IPS DF 19.7 (cell line): ENCODE results near the gene KCNAB3.

Source experiments
- DNase-seq: peaks from one replicate; pipeline ENCODE4 v3.0.0-alpha.2; 2013; ENCODE audit warnings: low read depth, low spot score

The KCNAB3 gene

DNA sequence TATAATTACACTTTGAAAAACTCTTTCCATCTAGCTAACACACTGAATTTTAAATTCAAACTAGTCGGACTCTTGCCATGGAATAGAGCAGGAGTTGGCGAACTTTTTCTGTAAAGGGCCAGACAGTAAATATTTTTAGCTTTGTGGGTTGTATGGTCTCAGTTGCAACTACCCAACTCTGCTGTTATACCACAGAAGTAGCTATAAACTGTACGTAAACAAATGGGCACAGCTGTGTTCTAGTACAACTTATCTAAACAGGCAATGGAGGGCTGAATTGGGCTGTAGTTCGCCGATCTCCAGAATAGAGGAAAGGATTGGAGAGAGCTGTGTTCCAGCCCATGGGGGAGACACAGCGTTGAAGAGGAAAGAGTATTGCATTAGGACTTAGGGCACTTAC is 11.1 kb upstream of the KCNAB3 start:
- no peak for DNase-seq

DNA sequence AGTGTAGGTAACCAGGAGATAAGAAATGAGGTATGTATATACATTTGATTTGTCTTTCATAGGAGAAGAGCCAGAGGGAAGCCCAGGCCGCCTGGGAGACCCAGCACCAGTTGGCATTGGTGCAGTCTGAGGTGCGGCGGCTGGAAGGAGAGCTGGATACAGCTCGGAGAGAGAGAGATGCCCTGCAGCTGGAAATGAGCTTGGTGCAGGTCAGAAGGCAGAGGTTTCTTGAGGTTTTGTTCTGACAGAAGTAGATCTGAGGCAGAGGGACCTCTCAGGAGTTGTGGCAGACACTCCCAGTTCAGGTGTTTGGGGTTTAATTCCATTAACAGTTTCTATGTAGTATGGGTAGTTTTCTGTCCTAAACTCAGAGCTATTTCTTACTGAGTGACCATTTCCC is 10.4 kb upstream of the KCNAB3 start:
- DNase-seq = no peak

DNA sequence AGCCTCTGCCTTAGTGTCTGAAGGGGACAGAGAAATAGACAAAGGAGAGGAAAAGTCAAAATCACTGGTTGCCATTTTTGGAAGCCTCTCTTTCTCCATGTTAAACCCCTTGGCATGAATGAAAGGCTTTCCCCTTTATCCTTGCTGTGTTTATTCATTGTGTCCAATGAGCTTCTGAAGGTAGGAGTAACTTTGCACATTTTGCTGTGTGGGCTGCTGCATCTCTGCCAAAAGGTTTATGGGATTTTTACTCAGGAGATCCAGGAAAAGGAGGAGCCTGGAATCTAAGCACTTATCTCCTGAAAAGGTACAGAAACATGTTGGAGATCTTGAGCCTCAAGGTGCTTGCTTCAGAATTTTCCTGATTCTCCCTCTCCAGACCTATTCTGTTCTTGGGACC is 6.2 kb upstream of the KCNAB3 start:
- DNase-seq = no peak

DNA sequence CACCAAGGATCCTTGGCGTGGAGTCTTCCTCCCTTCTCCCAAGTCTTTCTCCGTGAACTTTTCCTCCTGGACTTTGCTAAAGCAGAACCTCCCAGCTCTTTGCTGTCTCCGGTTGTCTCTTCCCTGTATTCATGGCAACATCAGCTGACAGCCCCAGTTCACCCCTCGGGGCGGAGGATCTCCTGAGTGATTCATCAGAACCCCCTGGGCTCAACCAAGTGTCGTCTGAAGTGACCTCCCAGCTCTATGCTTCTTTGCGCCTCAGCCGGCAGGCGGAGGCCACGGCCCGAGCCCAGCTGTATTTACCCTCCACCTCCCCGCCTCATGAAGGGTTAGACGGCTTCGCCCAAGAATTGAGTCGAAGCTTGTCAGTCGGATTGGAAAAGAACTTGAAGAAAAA is 3.3 kb upstream of the KCNAB3 start:
- no peak for DNase-seq

DNA sequence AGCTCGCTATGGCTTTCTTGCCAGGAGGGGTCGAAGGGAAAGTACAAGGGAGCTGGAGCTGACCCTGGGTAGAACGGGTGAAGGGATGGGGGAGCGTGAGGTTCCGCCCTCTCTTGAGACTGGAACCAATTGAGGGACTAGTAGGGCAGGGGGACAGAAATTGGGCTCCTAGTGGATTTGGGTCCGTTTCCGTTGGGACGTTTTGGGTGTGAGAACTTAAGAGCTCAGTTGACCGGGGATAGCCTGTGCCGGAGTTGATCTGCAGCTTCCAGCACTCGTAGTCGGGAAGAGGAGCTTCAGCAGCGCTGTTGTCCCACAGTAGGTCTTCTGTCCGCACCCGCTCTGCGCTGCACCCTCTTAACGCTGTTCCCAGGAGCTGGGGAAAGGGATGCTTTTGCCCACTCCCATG is 2.8 kb upstream of the KCNAB3 start:
- no peak for DNase-seq

DNA sequence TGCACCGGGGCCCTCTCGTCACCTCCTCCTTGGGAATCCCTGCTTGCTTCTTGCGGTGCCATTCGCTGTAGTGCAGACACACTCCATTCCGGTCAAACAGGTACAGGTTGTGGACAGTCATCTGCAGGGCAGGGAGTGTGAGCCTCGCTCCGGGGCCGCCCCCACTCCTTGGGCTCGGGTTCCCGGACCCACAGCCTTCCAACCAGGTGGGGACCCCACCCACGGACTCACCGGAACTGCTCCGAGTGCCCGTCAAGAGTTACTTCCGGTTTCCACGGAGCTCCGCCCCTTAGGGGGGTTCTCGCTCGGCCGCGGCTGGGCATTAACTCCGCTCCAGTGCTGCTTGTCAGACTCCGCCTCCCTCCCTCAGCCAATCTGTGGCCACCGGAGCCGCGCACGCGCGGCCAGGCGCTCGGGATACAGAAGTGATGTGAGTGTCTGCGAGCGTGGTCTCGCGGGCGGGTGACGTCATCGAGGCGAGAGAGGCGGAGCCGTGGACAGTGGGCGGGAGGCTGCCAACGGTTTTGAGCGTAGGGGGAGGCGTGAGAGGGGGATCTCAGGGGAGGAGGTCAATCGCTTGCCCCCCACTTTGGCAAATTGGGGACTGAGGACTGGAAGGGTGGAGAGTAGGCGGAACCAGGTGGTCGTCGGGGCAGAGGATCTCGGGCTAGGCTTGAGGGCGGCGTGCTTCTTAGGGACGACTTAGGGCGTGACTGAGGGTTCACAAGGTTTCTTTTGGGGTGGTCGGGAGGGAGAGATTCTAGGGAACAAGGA is 2.2 kb upstream of the KCNAB3 start, which contains the start of the genes CNTROB and TRAPPC1:
Gene CNTROB (plus strand): TSS at position 498 of the 774 bp plus-strand sequence. CDS start 874 bp downstream, outside the sequence.
Gene TRAPPC1 (minus strand): TSS at position 238 of the 774 bp plus-strand sequence. CDS start 117 bp downstream, at position 121.
- peak; percentile 90 for DNase-seq

DNA sequence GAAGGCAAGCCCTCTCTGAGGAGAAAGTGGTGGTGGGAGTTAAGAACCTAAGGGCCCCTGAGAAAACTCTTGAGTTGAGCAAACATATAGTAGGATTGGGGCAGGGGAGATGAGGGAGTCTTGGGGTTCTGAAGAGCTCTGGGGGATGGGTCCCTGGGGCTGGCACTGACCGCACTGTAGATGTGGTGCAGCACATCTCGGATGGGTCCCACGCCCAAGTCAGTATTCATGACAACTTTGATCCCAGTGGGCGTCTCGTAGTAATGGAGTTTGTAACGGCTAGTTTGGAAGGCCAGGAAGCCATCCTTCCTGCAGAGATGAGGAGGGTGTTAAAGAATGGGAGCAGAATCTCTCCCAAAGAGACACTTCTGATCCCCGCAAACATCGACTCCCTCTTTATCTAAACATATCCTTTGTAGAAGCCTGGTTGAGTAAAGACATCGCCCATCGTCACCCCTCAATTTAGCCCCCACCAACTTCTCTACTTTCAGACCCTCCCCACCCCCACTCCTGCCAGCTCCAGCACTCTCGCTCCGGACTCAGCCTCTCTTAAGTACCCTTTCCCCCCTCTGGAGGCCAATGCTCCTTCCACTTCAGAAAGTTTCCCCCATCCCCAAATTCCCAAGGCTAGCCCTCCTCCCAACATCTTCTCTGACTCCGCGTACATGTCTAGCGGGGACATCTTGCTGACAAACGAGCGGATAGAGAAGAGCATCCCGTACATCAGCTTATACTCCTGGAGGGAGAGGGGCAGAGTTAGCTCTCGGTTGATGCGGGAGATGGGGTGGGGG is 1.4 kb upstream of the KCNAB3 start:
- DNase-seq = no peak

DNA sequence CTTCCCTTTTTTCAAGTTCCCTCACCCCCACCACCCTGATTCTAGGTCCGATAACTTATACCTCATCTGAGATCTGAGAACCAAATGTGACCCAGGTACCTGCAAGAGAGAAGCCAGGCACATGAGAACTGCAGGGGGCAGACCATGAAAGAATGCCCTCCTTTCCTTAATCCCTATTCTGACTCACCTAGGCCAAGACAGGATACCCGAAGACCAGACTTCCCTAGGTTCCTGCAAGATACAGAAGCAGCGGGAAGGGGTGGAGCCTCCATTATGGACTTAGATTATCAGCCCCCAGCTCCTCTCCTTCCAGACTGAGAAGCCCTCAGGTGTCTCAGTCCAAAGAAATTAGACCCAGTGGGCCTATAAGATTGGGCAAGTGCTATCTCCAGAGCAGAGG is 2.1 kb downstream of the KCNAB3 start:
- DNase-seq = no peak

DNA sequence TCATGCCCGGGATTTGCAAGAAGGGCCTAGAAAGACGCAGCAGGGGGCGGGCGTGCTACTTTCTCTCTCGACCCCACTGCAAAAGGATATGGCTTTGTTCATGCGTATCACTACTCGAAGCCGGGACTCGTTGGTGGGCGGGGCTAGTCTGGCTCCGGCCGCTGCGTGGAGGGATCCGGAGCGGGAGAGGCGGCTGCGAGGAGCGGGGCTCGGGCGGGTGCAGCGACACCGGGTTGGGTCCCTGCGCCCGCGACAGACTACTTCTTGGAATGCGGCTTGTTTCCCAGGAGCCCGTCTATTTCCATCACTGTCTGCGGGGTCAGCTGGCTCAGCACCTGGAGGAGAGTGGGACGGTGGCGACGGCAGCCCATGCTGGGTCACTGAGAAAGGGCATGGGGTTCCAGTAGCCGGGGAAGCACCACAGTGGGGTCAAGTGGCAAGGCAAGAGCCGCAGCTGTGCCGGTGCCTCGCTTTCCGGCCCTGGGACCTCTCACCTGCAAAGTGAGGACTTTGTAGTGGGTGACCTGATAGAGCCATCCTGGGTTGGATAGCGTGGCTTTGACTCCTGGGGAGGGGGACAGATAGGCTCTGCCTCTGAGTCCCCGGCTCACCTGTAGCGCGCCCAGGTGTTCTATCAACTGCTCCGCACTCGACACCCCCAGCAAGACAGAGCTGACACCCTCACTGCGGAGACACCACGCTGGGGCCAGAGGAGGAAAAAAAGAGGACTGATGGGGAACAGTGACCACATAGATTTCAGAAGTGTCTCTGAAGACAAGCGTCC is 6.6 kb downstream of the KCNAB3 start:
- DNase-seq = no peak

DNA sequence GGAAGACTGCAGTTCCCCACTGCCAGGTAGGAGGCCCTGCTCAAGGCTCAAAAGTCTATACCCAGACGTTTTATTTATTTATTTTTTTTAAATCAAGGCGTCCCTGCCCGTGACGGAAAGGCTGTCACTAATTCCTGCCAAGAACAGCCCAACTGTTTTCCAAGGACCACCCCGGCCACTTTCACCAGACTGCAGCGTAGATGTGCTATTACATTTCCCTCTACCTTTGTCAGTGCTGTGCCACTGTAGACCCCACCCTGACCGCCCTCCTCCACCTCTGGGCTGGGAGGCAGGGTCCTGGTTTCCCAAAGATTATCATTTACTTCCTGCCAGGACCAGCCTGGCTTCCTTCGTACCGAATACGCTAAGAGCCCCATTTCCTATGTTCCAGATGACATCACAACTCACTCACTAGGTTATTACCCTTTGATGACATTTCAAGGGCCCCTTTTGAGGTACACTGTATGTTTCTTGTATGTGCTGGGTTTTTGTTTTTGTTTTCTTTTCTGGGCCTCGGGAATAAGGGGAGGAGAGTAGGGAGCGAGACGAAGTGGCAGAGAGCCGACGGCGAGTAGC is 7.3 kb downstream of the KCNAB3 start:
- no peak for DNase-seq

DNA sequence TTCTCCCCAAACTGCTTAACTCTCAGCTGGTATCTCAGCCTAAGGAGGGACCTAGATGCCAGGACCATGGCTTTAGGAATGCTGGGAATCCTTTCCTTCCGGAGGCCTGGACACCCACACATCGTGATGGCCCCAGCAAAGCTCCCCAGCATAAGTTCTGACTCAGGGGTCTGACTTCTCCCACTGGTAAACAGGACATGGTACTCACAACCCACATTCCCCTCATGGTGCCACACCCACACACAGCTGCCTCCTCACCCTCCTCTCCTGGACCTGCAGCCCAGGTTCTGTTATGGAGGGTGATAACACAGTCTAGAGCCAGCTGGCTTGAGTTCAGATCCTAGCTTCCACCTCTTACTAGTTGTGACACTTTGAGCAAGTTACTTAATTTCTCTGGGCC is 12.8 kb downstream of the KCNAB3 start:
- no peak for DNase-seq

DNA sequence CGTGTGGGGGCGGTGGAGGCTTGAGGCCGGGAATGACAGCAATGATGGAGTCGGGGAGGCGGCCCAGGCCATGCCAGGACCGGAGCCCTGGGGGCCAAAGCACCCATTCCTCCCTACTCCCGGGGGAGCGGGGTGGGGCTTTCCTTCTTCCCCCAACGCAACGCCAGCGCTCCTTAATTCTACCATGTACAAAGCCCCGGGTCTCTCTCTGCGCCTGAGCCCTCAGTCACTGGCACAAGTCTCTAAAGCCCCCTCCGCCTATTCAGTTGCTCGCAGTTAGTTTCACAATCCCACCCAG is 13.3 kb downstream of the KCNAB3 start:
- DNase-seq = no peak

DNA sequence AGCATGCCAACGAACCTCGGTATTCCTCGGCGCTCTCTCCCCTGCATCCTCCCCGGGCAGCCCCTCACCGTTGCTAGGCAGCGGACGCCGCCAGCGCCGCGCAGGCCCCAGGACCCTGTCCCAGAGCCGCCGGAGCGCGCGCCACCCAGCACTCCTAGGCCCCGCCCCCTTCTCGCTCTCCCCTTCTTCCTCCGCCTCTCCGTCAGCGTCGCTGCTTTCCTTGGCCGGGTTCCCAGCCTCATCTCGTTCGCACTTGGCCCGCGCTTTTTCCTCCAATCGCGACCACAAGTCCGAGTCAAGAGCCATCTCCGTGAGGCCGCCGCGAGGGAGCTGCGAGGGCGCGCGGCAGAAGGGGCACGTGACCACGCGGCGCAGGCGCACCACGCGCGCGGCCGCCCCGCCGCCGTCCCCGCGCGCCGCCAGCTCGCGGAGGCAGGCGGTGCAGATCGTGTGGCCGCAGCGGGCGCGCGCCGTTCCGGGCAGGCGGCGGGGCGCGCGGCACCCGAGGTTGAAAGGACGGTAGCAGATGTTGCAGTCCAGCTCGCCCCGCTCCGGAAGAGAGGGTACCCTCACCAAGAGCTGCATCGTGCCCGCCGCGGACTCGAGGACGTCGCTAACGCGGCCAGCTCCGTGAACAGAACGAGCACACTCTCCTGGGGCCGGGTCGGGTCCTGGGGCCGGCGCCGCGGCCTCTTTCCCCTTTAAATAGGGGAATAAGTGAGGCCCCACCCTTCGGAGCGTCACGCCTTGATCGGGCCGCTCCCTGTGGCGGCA is 13.9 kb downstream of the KCNAB3 start, which contains the start of gene RNF227:
Gene RNF227 (minus strand): TSS at position 679 of the 774 bp plus-strand sequence. CDS start 94 bp downstream, at position 585.
- no peak for DNase-seq

DNA sequence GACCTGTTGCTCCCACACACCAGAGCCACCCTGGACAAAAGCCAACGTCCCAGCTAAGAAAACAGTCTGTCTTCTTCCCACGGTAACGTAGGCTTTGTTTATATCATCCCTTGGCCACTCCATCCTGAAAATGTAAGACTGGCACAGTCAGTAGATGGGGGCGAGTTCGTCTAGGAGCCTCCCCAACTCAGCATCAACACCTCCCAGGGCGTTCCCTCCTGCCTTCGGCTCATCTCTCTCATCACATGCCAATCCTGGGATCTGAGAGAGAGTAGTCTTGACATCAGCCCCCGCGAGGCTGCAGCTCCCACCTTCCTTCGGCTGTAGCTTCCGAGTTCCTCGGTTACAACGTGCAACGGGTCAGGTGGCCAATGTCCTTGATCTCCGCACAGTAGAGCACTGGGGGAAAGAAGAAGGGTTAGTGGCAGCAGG is 14.5 kb downstream of the KCNAB3 start:
- DNase-seq = no peak

DNA sequence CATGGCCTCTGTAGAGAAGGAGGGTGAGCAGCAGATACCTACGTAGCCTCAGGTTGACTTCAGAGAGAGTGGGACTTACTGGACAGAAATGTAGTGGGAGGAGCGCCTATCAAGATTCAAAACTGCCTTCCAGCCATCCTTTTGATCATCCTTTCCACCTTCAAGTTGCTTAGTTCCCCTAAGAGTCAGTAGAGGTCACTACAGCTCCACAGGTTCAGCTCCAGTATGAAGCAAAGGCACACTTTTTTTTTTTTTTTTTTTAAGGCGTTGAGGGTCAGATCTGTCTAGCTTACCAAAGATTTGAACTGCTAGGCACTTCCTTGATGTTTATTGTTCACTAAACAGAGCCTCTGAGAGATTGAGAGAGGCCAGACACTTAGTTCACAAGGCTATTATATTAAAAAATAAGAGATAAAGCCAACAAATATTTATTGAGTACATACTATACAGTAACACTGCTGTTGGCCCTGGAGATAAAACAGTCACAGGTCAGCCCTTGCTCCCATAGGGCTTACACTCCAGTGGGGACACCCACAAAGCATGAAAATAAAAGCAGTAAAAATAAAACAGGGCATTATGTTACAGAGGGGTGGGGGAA is 16.6 kb downstream of the KCNAB3 start:
- DNase-seq = no peak

DNA sequence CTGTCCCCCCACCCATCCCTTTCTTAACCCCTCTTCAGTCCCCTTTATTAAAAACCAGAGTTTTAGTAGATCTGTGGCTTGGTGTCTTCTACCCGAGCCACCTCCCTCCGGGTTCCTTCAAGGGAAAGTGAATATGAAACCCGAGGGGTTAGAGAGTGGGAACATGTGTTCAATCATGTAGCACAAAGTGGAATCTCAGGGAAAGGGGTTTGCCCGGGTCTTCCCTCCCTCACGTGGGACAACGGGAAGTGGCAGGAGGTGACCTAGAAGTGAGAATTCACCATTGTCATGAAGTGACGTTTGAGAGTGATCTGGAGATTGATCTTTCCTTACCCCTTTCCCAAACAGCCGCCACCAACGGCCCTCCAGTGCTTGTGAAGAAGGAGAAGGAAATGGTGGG is 18.5 kb downstream of the KCNAB3 start:
- no peak for DNase-seq

DNA sequence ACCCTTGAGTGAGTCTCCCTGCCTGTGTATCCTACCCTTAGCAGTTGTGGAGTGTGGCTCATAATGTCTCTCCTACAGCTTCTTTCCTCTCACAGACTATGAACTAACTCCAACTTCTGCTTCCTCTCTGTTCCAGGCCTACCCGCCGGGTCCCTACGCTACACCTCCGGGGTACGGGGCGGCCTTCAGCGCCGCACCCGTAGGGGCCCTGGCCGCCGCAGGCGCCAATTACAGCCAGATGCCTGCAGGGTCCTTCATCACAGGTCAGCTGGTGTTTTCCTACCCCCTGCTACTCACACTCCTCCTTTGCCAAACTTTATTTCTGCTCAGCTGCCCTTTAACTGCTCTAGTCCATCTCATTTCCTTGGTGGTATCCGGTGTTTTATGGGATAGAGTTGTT is 18.9 kb downstream of the KCNAB3 start:
- no peak for DNase-seq

DNA sequence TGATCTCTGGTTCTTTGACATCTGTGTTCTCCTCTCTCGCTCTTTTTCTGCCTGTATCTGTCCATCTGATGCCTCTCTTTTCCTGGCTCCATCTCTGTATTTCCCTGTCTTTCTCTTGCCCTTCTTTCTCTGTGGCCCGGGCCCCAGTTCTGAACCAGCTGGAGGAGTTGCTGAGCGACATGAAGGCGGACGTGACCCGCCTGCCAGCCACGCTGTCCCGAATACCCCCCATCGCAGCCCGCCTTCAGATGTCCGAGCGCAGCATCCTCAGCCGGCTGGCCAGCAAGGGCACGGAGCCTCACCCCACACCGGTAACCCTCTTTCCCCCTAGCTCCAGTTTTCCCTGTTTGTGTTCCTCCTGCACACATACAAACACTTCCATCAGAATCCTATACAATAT is 19.4 kb downstream of the KCNAB3 start:
- DNase-seq = no peak

DNA sequence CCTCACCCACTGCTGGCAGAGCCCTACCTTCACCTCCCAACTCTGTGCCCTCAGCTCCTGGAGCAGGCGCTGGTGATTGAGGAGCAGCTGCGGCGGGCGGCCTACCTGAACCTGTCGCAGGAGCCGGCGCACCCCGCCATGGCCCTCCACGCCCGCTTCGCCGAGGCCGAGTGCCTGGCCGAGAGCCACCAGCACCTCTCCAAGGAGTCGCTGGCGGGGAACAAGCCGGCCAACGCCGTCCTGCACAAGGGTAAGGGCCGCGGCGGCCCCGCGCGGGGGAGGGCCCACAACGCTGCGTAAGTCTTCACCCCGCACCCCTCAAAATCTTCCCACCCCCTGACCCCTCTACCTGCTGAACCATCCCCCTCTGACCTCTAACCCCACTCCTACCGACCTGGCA is 20.6 kb downstream of the KCNAB3 start:
- DNase-seq = no peak
